Cardiac muscle cell (in vitro differentiated cells and primary cell): ENCODE results near the gene RBP3. TPM values are rescaled to one million over a fixed set of nuclear protein-coding genes. Genes with fewer than 3 reads are reported as not detected.

Experiments
- DNase-seq, 2 donors: peaks; one replicate each; pipeline versions ENCODE4 v3.0.0 to v3.0.0-alpha.2; 2010 to 2017; ENCODE audit warnings: low read depth in 1 of 2, low spot score in 1 of 2
- H3K27ac ChIP-seq: fragments of 200-600 bp; sonication (generic); 2 replicates; pipeline ENCODE4 v1.5.1; 2016
- H3K27me3 ChIP-seq: fragments of 200-600 bp; sonication (generic); 2 replicates; pipeline ENCODE4 v1.6.0; 2016; ENCODE audit warnings: control low read depth
- H3K36me3 ChIP-seq: fragments of 200-600 bp; sonication (generic); 2 replicates; pipeline ENCODE4 v1.5.1; 2016; ENCODE audit warnings: control low read depth
- H3K4me1 ChIP-seq: fragments of 200-600 bp; sonication (generic); 2 replicates; pipeline ENCODE4 v1.8.1; 2017; ENCODE audit warnings: low read depth, mild to moderate bottlenecking, mixed run types
- H3K4me3 ChIP-seq: fragments of 200-600 bp; sonication (generic); 2 replicates; pipeline ENCODE4 v1.5.1; 2016; ENCODE audit warnings: mild to moderate bottlenecking
- H3K9me3 ChIP-seq: fragments of 200-600 bp; sonication (generic); 2 replicates; pipeline ENCODE4 v1.5.1; 2017; ENCODE audit warnings: low read depth, mild to moderate bottlenecking, control low read depth
- CTCF ChIP-seq: IDR thresholded peaks from 2 replicates; pipeline ENCODE4 v1.5.1; 2012; ENCODE audit warnings: low read depth, mild to moderate bottlenecking, low read length
- polyA plus RNA-seq: library from polyadenylated mRNA; unstranded; fragments of >200 nt; fragmentation: Nextera tagmentation; extraction: Ambion mirVana; gene quantifications from 2 replicates; pipeline ENCODE4 v1.2.1, GENCODE V29; 2016
- total RNA-seq: library from RNA; depleted of rRNA; stranded (reverse); fragments of >200 nt; gene quantifications from 2 replicates; pipeline ENCODE4 v1.2.3, GENCODE V29; 2016

The RBP3 gene
- total and polyA plus RNA-seq, 2 experiments from 2014 or later = not detected

- DNase-seq = no peak
- no peak for TF ChIP-seq CTCF
- Histone ChIP-seq H3K27me3 (no peaks in the 10 kb centered on the region), H3K9me3 (no peaks in the 10 kb centered on the region), H3K27ac (no peak overlapping the region), H3K4me1 (no peaks in the 10 kb centered on the region), H3K36me3 (no peaks in the 10 kb centered on the region), H3K4me3 (no peak overlapping the region)
Observed at GRCh38 chr10:47350671-47351640, 2.8 kb downstream of the RBP3 start.

GRCh38 chr10:47351899-47352815 is 4.0 kb downstream of the RBP3 start:
- no peaks in the 10 kb centered on the region for H3K27me3 ChIP-seq
- H3K36me3 ChIP-seq = no peaks in the 10 kb centered on the region
- no peak overlapping the region for H3K27ac ChIP-seq
- H3K4me3 ChIP-seq = no peak overlapping the region
- no peak for TF ChIP-seq CTCF
- H3K4me1 ChIP-seq = no peaks in the 10 kb centered on the region
- DNase-seq = no peak
- no peaks in the 10 kb centered on the region for H3K9me3 ChIP-seq

GRCh38 chr10:47353351-47353750 is 5.2 kb downstream of the RBP3 start:
- no peak overlapping the region for H3K27ac ChIP-seq
- H3K4me1 ChIP-seq = no peaks in the 10 kb centered on the region
- H3K9me3 ChIP-seq = no peaks in the 10 kb centered on the region
- H3K36me3 ChIP-seq = no peaks in the 10 kb centered on the region
- no peak overlapping the region for H3K4me3 ChIP-seq
- DNase-seq = no peak
- no peak for TF ChIP-seq CTCF
- no peaks in the 10 kb centered on the region for H3K27me3 ChIP-seq

- no peaks in the 10 kb centered on the region for H3K9me3 ChIP-seq
- H3K36me3 ChIP-seq = no peaks in the 10 kb centered on the region
- H3K4me3 ChIP-seq = no peak overlapping the region
- peak; percentile 23 to 40 for DNase-seq
- H3K27me3 ChIP-seq = no peaks in the 10 kb centered on the region
- peak; percentile 39 for TF ChIP-seq CTCF
- no peaks in the 10 kb centered on the region for H3K4me1 ChIP-seq
- H3K27ac ChIP-seq = no peak overlapping the region
Observed at GRCh38 chr10:47354165-47354564, 6.0 kb downstream of the RBP3 start.

GRCh38 chr10:47354900-47355299 is 6.7 kb downstream of the RBP3 start:
- TF ChIP-seq CTCF = no peak
- Histone ChIP-seq H3K27ac (no peak overlapping the region), H3K9me3 (no peaks in the 10 kb centered on the region), H3K4me3 (no peak overlapping the region), H3K27me3 (no peaks in the 10 kb centered on the region), H3K4me1 (no peaks in the 10 kb centered on the region), H3K36me3 (no peaks in the 10 kb centered on the region)
- DNase-seq = no peak
